Activated CD4-positive, alpha-beta T cell treated with anti-CD3 and anti-CD28 coated beads, Interleukin-2, amount 50 U/mL, for 16 hours (primary cell): ENCODE results near the gene PGAP6.
"Not testable (repeated sequence)": the region's sequence is repeated elsewhere in the genome, so short reads cannot be mapped to it uniquely, and the experiment has no call there.

ENCODE experiments used
- DNase-seq: peaks from one replicate; pipeline ENCODE4 v3.0.0-alpha.2; 2020

PGAP6 gene

DNA sequence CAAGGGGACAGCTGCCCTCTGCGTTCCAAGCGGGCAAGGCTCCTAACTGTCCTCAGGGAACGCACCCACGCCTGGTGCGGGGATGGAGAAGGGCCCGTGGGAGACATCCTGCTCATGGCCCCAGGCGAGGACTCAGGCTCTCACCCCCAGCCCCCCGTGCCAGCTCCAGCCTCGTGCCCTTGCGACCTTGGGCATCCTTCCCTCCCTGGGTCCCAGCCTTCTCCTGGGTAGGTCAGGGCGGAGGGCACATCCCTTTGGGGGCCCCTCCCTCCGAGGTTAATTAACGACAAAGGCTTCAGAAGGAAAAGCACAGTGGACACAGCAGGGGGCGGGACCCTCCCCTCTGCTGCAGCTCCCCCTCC, 3.0 kb downstream of the PGAP6 start:
- no peak for DNase-seq

- not testable (repeated sequence) for DNase-seq
Observed at GRCh38 chr16:378113-378820, 3.5 kb downstream of the PGAP6 start.

- no peak for DNase-seq
Observed at GRCh38 chr16:377419-377951, 4.3 kb downstream of the PGAP6 start.

DNA sequence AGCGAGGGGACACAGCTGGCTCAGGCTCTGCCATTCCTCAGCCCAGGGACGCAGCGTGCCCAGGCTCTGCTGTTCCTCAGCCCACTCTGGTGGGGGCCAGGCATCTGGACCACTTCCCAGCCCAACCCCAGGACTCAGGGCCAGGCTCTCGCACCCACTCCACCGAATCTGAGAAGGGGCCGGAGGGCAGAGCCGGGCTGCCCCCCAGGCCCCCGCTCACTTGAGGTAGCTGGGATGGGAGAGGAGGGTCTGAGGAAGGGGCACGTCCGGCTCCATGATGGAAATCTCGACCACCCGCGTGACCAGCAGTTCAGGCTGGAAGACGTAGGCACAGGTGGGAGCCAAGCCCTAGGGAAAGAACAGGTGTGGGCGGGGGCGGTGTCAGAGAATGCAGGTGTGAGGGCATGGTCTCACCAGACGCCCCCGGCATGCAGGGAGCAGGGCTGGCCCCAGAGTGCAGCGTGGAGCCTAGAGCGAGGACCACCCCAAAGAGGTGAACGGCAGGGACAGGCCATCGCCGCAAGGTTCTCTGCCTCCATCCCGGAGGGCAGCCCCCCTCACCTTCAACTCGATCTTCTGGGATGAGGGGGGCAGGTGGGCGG, 4.9 kb downstream of the PGAP6 start:
- DNase-seq: no peak

DNA sequence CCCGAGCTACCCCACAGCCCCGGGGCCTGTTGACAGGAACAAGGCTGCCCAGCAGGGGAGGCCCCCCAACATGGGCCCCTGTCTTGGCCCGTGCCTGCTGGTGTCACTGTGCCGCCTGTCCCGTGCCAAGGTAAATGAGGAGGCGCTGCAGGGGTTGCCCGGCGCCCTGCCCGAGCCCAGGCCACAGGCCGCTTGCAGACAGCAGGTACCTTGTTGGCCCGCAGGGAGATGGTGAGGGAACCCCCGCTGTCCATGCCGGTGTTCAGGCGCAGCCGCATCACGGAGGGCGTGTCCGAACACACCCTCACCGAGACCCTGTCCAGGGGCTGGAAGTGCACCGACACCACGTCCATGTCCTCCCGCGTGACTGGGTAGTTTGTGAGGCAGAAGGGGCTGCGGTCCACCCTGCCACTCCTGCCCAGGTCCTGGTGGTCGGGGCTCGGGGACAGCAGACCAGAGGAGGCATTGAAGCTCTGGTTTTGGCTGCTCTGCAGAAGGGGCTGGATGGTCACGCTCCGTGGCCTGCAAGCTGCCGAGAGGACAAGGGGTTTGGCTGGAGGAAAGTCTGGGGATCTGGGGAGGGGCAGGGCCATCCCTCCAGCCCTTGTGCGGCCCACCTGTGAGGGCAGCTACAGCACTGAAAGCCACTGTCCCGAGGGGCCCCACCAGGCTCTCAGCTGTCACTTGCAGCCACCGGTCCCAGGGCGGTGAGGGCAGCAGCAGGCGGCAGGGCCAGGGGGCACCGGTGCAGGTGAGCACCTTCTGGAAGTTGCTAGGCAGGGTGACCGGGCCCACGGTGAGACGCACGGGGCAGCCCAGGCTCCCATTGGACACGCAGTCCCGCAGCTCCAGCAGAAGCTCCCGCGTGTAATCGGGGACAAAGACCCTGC, 5.6 kb downstream of the PGAP6 start:
- DNase-seq: no peak

- DNase-seq: no peak
Observed at GRCh38 chr16:375212-375611, 6.6 kb downstream of the PGAP6 start.

- DNase-seq: no peak
Observed at GRCh38 chr16:374616-374926, 7.2 kb downstream of the PGAP6 start.

DNA sequence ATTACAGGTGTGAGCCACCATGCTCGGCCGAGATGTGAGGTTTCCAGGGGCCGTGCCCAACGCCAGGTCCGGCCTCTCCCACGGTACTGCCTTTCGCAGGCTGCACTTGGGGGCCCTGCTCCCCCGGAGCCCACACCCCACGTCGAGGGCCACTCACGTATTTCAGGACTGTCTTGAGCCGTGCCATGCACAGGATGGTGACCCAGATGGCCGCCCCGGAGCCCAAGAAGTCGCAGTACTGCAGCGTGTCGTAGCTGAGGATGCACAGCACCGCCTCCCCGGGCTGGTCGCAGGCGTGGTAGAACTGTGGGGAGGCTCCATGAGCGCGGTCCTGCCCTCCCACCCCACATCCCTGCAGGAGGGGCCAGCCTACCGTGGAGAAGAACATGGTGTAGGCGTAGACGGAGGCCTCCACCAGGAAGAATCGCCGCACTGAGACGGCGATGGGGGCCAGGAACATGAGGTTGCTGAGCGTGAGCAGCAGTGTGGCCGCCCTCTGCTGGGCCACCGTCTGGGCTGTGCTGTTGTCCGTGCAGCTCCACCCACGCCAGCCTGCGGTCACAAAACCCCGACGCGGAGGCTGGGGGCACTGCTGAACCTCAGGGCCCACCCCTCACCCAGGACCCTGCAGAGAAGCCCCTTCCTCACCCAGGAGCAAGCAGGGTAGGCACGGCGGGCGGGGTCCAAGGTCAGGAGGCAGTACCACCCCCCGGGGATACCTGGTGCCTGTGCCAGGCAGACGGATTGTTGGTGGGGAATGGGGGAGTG, 7.7 kb downstream of the PGAP6 start:
- no peak for DNase-seq

DNA sequence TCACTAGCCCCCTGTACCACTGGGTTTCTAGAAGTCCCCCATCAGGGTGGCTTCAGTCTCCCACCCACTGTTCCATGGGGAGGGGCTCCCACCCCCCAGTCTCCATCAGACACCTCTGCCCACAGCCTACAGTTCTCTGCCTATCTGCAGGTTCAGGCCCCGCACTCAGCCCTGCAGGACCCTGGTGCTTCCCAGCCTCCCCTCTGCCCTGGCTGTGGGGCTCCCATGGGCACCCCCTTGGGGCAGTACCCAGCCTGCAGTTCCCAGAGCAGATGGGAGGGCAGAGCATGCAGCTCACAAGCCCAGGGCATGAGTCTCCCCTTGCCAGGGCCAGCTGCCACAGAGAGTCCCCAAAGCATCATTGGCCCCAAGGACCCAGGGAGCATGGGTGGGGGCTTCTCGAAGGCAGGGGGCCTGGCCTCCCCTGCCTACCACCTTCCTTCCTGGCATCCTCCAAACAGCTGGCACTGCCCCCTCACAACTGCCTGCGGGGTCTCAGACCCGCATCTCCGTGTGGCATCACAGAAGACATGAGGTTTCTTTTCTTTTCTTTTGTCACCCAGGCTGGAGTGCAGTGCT, 8.7 kb downstream of the PGAP6 start:
- no peak for DNase-seq

GRCh38 chr16:372302-372983, 9.3 kb downstream of the PGAP6 start:
- DNase-seq: no peak

DNA sequence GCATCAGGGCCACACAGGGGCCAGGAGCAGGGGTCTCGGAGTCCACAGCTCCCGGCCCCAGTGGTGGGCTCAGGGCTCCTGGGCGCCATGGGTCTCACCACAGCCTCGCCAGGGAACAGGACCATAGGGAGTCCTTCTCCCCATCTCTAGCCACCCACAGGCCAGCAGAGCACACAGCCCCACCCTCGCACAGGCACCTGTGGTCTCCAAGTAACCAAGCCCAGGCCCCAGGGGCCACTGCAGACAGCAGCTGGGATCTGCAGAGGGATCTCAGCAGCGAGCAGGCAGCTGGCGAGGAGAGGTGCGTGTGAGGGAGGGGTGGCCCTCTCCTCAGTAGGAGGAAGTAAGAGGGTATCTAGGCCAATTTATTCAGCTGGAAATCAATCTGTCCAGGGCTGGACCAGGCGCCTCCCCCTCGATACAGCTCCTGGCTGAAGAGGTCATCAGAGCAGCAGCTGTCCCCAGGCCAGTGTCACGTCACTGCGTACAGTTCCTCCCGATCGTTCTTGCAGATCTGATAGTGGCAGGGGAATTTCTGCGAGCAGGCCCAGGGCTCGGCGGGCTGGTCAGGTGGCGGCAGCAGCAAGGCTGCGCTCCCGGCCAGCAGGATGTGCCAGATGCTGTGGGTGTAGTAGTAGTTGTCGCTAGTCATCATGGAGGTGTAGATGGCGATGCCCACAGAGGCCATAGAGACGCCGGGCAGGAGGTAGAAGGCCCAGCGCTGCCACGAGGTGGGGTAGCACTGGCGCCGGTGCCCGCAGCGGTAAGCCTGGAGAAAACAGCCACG, 10.1 kb downstream of the PGAP6 start:
- no peak for DNase-seq

DNA sequence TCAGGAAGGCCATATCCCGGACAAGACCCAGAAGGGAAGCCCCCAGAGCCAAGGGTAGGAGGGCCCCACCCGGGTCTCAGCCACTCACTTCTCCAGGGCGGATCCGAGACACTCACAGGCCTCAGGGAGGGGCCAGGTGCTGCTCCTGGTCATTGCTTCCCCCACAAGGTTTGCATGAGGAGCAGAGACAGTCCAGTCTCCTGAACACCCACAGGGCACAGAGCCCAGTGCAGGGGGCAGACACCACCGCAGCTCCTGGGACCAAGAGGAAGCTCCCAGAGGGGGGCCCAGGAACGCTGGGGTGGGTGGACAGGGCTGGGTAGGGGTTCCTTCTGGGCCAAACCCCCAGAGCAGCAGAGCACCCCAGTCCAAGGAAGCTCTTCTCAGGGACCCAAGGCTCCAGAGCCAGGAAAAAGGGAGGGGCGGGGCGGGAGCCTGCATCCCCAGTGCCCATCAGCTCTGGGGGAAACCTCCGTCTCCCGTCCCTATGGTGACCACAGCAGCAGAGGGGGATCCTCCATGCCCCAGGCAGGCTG, 10.7 kb downstream of the PGAP6 start:
- no peak for DNase-seq

- DNase-seq: peak; percentile 96
Observed at GRCh38 chr16:370443-370842, 11.3 kb downstream of the PGAP6 start, which contains the start of gene MRPL28. Gene MRPL28 (minus strand): TSS chr16:370538. CDS start chr16:370218, 320 bp downstream.

- no peak for DNase-seq
Observed at GRCh38 chr16:369866-370436, 11.8 kb downstream of the PGAP6 start.

DNA sequence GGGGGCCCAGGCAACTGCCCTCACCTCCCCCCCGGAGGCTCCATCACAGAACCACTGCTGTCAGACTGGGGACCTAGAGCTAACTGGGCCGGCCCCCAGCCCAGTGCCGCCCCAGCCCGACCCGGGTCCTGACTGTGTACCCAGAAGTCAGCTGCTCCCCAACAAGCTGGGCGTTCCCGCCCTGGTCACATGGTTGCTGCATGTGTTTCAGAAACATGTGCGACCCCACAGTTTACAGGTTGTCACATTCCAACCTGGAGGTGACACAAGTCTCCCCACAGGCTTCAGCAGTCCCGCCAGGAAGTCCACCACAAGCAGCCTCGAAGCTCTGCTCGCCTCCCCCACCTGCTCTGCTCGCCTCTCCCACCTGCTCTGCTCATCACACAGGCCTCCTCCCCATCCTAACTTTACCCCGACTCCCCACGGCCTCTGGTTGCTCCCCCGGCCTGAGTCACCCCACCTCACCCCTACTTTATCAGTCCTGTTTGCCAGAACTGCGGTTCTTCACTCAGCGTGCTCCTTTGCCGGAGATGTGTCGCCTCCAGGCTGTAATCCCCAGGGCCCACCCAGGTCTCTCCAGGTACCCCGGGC, 12.4 kb downstream of the PGAP6 start:
- no peak for DNase-seq

DNA sequence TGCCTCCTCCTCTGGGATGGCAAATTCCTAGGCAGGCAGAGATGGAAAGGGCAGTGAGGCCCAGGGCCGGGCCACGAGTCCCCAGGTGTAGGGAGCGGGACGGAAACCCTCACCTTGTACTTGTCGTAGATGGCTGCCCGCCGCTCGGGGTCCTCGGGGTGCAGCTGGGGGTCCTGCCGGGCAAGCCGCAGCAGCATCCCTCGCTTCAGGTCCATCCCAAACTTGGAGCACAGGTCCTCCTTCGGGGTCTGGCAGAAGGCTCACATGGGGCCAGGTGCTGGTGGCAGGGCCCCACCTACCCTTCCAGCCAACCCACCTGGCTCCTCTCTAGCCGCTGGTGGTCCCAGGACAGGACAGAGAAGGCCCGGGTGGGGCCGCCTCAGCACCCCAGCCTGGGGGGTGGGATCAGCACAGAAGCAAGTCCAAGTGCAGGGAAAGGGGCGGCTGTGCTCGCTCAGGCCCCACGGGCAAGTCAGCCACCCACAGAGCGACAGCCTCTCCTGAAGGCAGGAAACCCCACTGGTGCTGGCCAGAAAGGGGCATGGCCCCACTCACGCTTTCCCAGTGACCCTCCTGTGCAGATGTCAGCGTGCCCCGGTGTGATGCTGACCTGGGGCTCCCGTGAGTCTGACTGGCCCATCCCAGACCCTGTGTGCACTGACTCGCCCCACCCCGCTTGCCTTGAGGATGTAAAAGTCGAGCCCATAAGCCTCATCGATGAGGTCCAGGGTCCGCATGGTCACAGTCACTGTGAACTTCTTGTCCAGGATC, 13.2 kb downstream of the PGAP6 start:
- no peak for DNase-seq

- DNase-seq: no peak
Observed at GRCh38 chr16:367333-367903, 14.4 kb downstream of the PGAP6 start.

- DNase-seq: no peak
Observed at GRCh38 chr16:366476-366875, 15.3 kb downstream of the PGAP6 start.
